HepG2 (cell line): ENCODE results near the gene VWA7. TPM values are rescaled to one million over a fixed set of nuclear protein-coding genes. Genes with fewer than 3 reads are reported as not detected.

Experiments
- ATAC-seq: fragments of 200-7000 bp; cut with Tn5 transposase; 3 replicates; pipeline ENCODE4 v1.9.1; 2020; ENCODE audit warnings: mild to moderate bottlenecking, moderate library complexity
- BruUV-seq: library from RNA; stranded (reverse); fragments of 400-500 nt; replicated peaks from 2 replicates; lab custom pipeline; 2021; lab: Mats Ljungman, UMichigan
- CTCF ChIA-PET: fragments of 300-600 bp; formaldehyde crosslinking; extraction: SDS; loops from one replicate; lab custom pipeline; 2021; ENCODE audit warnings: low total read pairs, inconsistent platforms, low intra/inter-chr PET ratio; lab: Yijun Ruan, JAX
- POLR2A ChIA-PET: fragments of 350-600 bp; sonication (Branson Sonifier 250); formaldehyde crosslinking; loops from one replicate; lab custom pipeline; 2020; ENCODE audit warnings: antibody characterized with exemption, inconsistent platforms; lab: Yijun Ruan, JAX
- DNase-seq: peaks from one replicate; pipeline ENCODE4 v3.0.0-alpha.2; 2015; ENCODE audit warnings: low spot score
- FAIRE-seq: peaks from 3 replicates; lab custom pipeline; 2011; peaks lifted over from hg19 to GRCh38; lab: Jason Lieb, UNC
- H2AFZ ChIP-seq: one replicate; pipeline ENCODE4 v1.6.1; 2011; ENCODE audit warnings: low read length, inconsistent platforms
- H3K27ac ChIP-seq: fragments of 300-600 bp; 3 replicates; pipeline ENCODE4 v1.8.0; 2011; ENCODE audit warnings: mixed run types, mild to moderate bottlenecking, mixed read lengths, low read length, inconsistent platforms; ENCODE audit not compliant: insufficient read depth; ENCODE audit errors: extremely low read length
- H3K27me3 ChIP-seq, 2 experiments: fragments of 200-600 bp in 1 of 2; 2 replicates in 1 of 2; 3 replicates in 1 of 2; pipeline versions ENCODE4 v1.6.0 to v1.8.0; 2011; ENCODE audit warnings: low read length in 2 of 2, mild to moderate bottlenecking in 2 of 2, moderate library complexity in 2 of 2, inconsistent platforms in 1 of 2; ENCODE audit not compliant: insufficient read depth in 2 of 2, control insufficient read depth in 1 of 2
- H3K36me3 ChIP-seq, 2 experiments: fragments of 200-600 bp in 1 of 2; replicated peaks in 1 of 2; 2 replicates in 1 of 2; 3 replicates in 1 of 2; pipeline versions ENCODE4 v1.5.1 to v1.8.0; 2011; ENCODE audit warnings: low read length in 2 of 2, inconsistent platforms in 1 of 2; ENCODE audit not compliant: insufficient read depth in 2 of 2, control insufficient read depth in 1 of 2
- H3K4me1 ChIP-seq: 2 replicates; pipeline ENCODE4 v1.5.1; 2012; ENCODE audit warnings: low read length, inconsistent platforms; ENCODE audit not compliant: insufficient read depth
- H3K4me2 ChIP-seq: 2 replicates; pipeline ENCODE4 v1.6.0; 2011; ENCODE audit warnings: low read depth, low read length, inconsistent platforms
- H3K4me3 ChIP-seq, 3 experiments: fragments of 200-600 bp in 1 of 3; sonication (generic), shearing (Covaris generic) in 1 of 3; replicated peaks in 1 of 3; 2 replicates each; pipeline ENCODE4 v1.5.1; 2011 to 2016; ENCODE audit warnings: low read length in 3 of 3, inconsistent platforms in 2 of 3, low read depth in 2 of 3, mild to moderate bottlenecking in 2 of 3, control low read depth in 1 of 3, mixed read lengths in 1 of 3; ENCODE audit not compliant: insufficient read depth in 1 of 3
- H3K79me2 ChIP-seq: one replicate; pipeline ENCODE4 v1.6.1; 2011; ENCODE audit warnings: low read length, inconsistent platforms; ENCODE audit not compliant: insufficient read depth
- H3K9ac ChIP-seq: 2 replicates; pipeline ENCODE4 v1.6.0; 2011; ENCODE audit warnings: mild to moderate bottlenecking, low read depth, low read length, inconsistent platforms; ENCODE audit not compliant: insufficient read depth
- H3K9me3 ChIP-seq: 2 replicates; pipeline ENCODE4 v1.5.1; 2012; ENCODE audit warnings: mild to moderate bottlenecking, low read length
- H4K20me1 ChIP-seq: 2 replicates; pipeline ENCODE4 v1.6.0; 2011; ENCODE audit warnings: inconsistent platforms, mild to moderate bottlenecking, low read length, moderate library complexity; ENCODE audit not compliant: insufficient read depth
- FOXA1 ChIP-seq, 2 experiments: fragments of 450-650 bp in 1 of 2; sonication (generic) in 1 of 2; formaldehyde crosslinking in 1 of 2; IDR thresholded peaks; 2 replicates each; pipeline versions ENCODE4 v1.4.0 to v1.6.1; 2016 to 2020; ENCODE audit warnings: missing genetic modification reagents in 1 of 2
- HDAC2 ChIP-seq: sonication (generic); formaldehyde crosslinking; IDR thresholded peaks from 2 replicates; pipeline ENCODE4 v1.4.0; 2020; ENCODE audit warnings: missing genetic modification reagents
- KLF11 ChIP-seq: IDR thresholded peaks from 2 replicates; pipeline ENCODE4 v1.6.1; 2016; ENCODE audit warnings: missing compliant biosample characterization
- MLLT10 ChIP-seq: sonication (generic); formaldehyde crosslinking; IDR thresholded peaks from 2 replicates; pipeline ENCODE4 v1.4.0; 2020; ENCODE audit warnings: missing genetic modification reagents
- NKX3-1 ChIP-seq: sonication (generic); formaldehyde crosslinking; IDR thresholded peaks from 2 replicates; pipeline ENCODE4 v1.5.0; 2020; ENCODE audit warnings: missing genetic modification reagents
- PATZ1 ChIP-seq: sonication (generic); formaldehyde crosslinking; IDR thresholded peaks from 2 replicates; pipeline ENCODE4 v1.4.0; 2020; ENCODE audit warnings: missing genetic modification reagents
- POLR2AphosphoS5 ChIP-seq: IDR thresholded peaks from 2 replicates; pipeline ENCODE4 v1.6.1; 2012; ENCODE audit warnings: low read depth, low read length
- SMAD9 ChIP-seq: sonication (generic); formaldehyde crosslinking; IDR thresholded peaks from 2 replicates; pipeline ENCODE4 v1.5.1; 2020; ENCODE audit warnings: mild to moderate bottlenecking, missing genetic modification reagents
- SNAPC2 ChIP-seq: sonication (generic); formaldehyde crosslinking; IDR thresholded peaks from 2 replicates; pipeline ENCODE4 v1.8.1; 2022; ENCODE audit warnings: mild to moderate bottlenecking, missing genetic modification reagents
- SPEN ChIP-seq: sonication (generic); formaldehyde crosslinking; IDR thresholded peaks from 2 replicates; pipeline ENCODE4 v1.5.1; 2020; ENCODE audit warnings: low read depth, mild to moderate bottlenecking, missing genetic modification reagents
- TOE1 ChIP-seq: sonication (generic); formaldehyde crosslinking; IDR thresholded peaks from 2 replicates; pipeline ENCODE4 v1.4.0; 2020; ENCODE audit warnings: mild to moderate bottlenecking, missing genetic modification reagents
- ZBTB2 ChIP-seq: sonication (generic); formaldehyde crosslinking; IDR thresholded peaks from 2 replicates; pipeline ENCODE4 v1.8.0; 2022; ENCODE audit warnings: low read depth, missing genetic modification reagents
- ZFYVE20 ChIP-seq: sonication (generic); formaldehyde crosslinking; IDR thresholded peaks from 2 replicates; pipeline ENCODE4 v1.8.0; 2023; ENCODE audit warnings: low read depth, mild to moderate bottlenecking, moderate library complexity, missing genetic modification reagents, borderline replicate concordance
- ZNF124 ChIP-seq: sonication (generic); formaldehyde crosslinking; IDR thresholded peaks from 2 replicates; pipeline ENCODE4 v1.4.0; 2020; ENCODE audit warnings: missing genetic modification reagents
- ZNF230 ChIP-seq: sonication (generic); formaldehyde crosslinking; IDR thresholded peaks from 2 replicates; pipeline ENCODE4 v1.4.0; 2020; ENCODE audit warnings: mild to moderate bottlenecking, missing genetic modification reagents
- ZNF329 ChIP-seq: sonication (generic); formaldehyde crosslinking; IDR thresholded peaks from 2 replicates; pipeline ENCODE4 v1.9.0; 2021; ENCODE audit warnings: low read depth, mild to moderate bottlenecking, missing genetic modification reagents
- ZNF513 ChIP-seq: sonication (generic); formaldehyde crosslinking; conservative IDR thresholded peaks from 2 replicates; pipeline ENCODE4 v1.5.0; 2020; ENCODE audit warnings: missing genetic modification reagents
- WGBS: methylation state at CpG from one replicate; pipeline ENCODE4 v1.1.6; 2017; ENCODE audit warnings: low lambda C conversion rate; 5-methylcytosine and 5-hydroxymethylcytosine counted together
- in situ Hi-C: cut with HindIII; loops from 2 replicates; pipeline ENCODE4 v1.10.0; 2017; ENCODE audit warnings: low pct_unique_long_range_greater_than_20kb; ENCODE audit not compliant: extremely low pct_ligation_motif_present
- intact Hi-C: fragments of 100-400 bp; cut with micrococcal nuclease; formaldehyde crosslinking; loops from one replicate; pipeline ENCODE4 v1.10.0; 2022; ENCODE audit not compliant: unreplicated experiment
- polyA plus RNA-seq, 8 experiments: library from polyadenylated mRNA; depleted of rRNA in 3 of 8; stranded (reverse) in 7 of 8; unstranded in 1 of 8; fragments of >200 nt; fragmentation: Illumina TruSeq in 4 of 8; extraction: Trizol in 4 of 8; gene quantifications; 2 replicates each; pipeline versions ENCODE4 v1.2.1 to v1.2.3, GENCODE V29; 2011 to 2016; ENCODE audit warnings: low read depth in 4 of 8, missing spikeins in 1 of 8, mixed read lengths in 1 of 8; ENCODE audit not compliant: insufficient read depth in 1 of 8
- total RNA-seq, 5 experiments: library from RNA; depleted of rRNA; stranded (reverse); fragments of >200 nt; fragmentation: Illumina TruSeq; extraction: Trizol; gene quantifications; 2 replicates each; pipeline ENCODE4 v1.2.3, GENCODE V29; 2016; ENCODE audit warnings: low read depth in 1 of 5

Gene VWA7
- total and polyA plus RNA-seq, 2 of the 13 experiments (the other 11 are each of a cell fraction or from before 2014, with no cell fraction given): 0.86 to 3.3 TPM

GRCh38 chr6:31736021-31736767 is 40.9 kb downstream of the VWA7 start, which contains the start of gene CLIC1:
Gene CLIC1, minus strand, starts transcription at chr6:31736530. Its CDS starts 230 bp downstream, at chr6:31736300.
- in situ Hi-C loops: no loop called here
- no peaks in the 10 kb centered on the region for H3K9me3 ChIP-seq
- intact Hi-C loops: loop anchor here (5.0 kb wide), 2 partner anchors 34 to 71 kb away; partner anchors contain the start of genes ABHD16A and LSM2
- H3K4me3 ChIP-seq: peak within 1 kb of the TSS; percentile 71 to 92 (median 92)
- peaks cover 24% of the 10 kb centered on the region; the same call in 1 of the 2 replicates for H4K20me1 ChIP-seq
- peaks cover 41% of the 10 kb centered on the region for H3K79me2 ChIP-seq
- peak; percentile 88 for DNase-seq
- WGBS: under 1% methylated on average over 22 of the region's 24 CpGs
- ChIA-PET CTCF (no interaction called here), POLR2A (interaction anchor here (0.5 to 11.3 kb wide), 35 partner anchors 7 to 1236 kb away, joined by 3 to 279 read pairs (median 20); partner anchors contain the start of genes ABHD16A, APOM, BAG6 and C6orf47)
- peak; percentile 76 for FAIRE-seq
- no peak within 1 kb of the TSS for H2AFZ ChIP-seq
- peaks cover 16 to 32% of the 10 kb centered on the region in 2 experiments for H3K36me3 ChIP-seq
- H3K27me3 ChIP-seq: no peaks in the 10 kb centered on the region; a peak in 1 of 5 replicates
- peak within 1 kb of the TSS; percentile 98 for H3K4me2 ChIP-seq
- peak within 1 kb of the TSS; percentile 99 for H3K27ac ChIP-seq
- BruUV-seq: TSS peak; percentile 60
- H3K4me1 ChIP-seq: peaks cover 73% of the 10 kb centered on the region
- peak; percentile 55 for ATAC-seq
- H3K9ac ChIP-seq: peak within 1 kb of the TSS; percentile 98
- TF ChIP-seq POLR2AphosphoS5 (peak; percentile 94), ZNF329 (CRISPR knock-in tag) (0 out of 2 replicates have a peak, but pooled peaks have one; percentile 52), FOXA1 (IDR thresholded peaks at IDR 0.05) (no peak), FOXA1 (CRISPR knock-in tag; IDR thresholded peaks at IDR 0.05) (peak; percentile 21; the same call in 1 of the 2 replicates), NKX3-1 (CRISPR knock-in tag) (no peak; the same call in 1 of the 2 replicates), PATZ1 (CRISPR knock-in tag) (peak; percentile 98), SNAPC2 (0 out of 2 replicates have a peak, but pooled peaks have one; percentile 42), HDAC2 (CRISPR knock-in tag) (no peak; the same call in 1 of the 2 replicates), TOE1 (no peak), ZNF124 (CRISPR knock-in tag) (0 out of 2 replicates have a peak, but pooled peaks have one; percentile 33), MLLT10 (peak; percentile 27; the same call in 1 of the 2 replicates), ZBTB2 (CRISPR knock-in tag) (peak; percentile 42; the same call in 1 of the 2 replicates), SPEN (CRISPR knock-in tag) (no peak), KLF11 (peak; percentile 76; the same call in 1 of the 2 replicates), ZNF513 (CRISPR knock-in tag) (no peak), ZFYVE20 (CRISPR knock-in tag) (no peak), SMAD9 (CRISPR knock-in tag) (no peak), ZNF230 (CRISPR knock-in tag) (no peak; the same call in 1 of the 2 replicates)
